Activated naive CD8-positive, alpha-beta T cell treated with anti-CD3 and anti-CD28 coated beads for 36 hours (primary cell): ENCODE measurements around the gene WNT7B. TPM values are rescaled to one million over a fixed set of nuclear protein-coding genes. Genes with fewer than 3 reads are reported as not detected.

ENCODE experiments used
- DNase-seq: peaks from one replicate; pipeline ENCODE4 v3.0.0; 2021
- H3K27ac Mint-ChIP-seq: one replicate; pipeline ENCODE4 v1.8.0; 2022; ENCODE audit warnings: mild to moderate bottlenecking, moderate library complexity, mixed read lengths
- H3K27me3 Mint-ChIP-seq: one replicate; pipeline ENCODE4 v1.8.0; 2022; ENCODE audit warnings: mild to moderate bottlenecking, mixed read lengths
- H3K36me3 Mint-ChIP-seq: one replicate; pipeline ENCODE4 v1.8.0; 2021; ENCODE audit warnings: mild to moderate bottlenecking, mixed read lengths
- H3K4me1 Mint-ChIP-seq: one replicate; pipeline ENCODE4 v1.8.0; 2021; ENCODE audit warnings: mixed read lengths
- H3K4me3 Mint-ChIP-seq: one replicate; pipeline ENCODE4 v1.8.0; 2022; ENCODE audit warnings: mild to moderate bottlenecking, moderate library complexity, mixed read lengths
- H3K9me3 Mint-ChIP-seq: one replicate; pipeline ENCODE4 v1.8.0; 2022; ENCODE audit warnings: mixed read lengths
- total RNA-seq, 2 experiments: library from RNA; stranded (reverse); gene quantifications; one replicate each; pipeline ENCODE4 v1.2.3, GENCODE V29; 2021

WNT7B gene
- total RNA-seq, 2 experiments from 2014 or later: not detected

DNA sequence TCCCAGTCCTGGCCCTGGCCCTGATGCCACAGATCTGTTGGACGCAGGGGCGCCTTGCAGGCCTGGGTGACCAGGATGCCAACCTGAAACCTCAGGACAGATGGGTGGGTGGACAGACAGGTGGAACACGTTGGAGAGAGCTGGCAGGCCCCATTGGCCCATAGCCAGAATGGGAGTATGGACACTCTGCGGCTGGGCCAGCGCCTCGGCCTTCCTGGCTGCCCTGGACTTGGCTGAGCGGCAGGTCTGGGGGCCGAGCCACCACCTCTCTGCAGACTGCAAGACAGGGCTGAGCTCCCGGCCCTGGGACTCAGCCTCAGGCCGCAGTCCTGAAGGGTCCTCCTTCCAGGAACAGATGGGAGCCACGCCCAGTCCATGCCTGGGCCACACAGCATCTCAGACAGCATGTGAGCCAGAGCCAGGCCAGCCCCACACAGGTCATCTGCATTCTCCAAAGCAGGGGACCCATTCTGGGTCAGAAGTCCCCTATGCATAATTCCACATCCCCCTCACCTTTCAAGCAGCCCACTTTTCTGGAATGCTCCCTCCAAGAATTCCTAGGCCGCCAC, 14.1 kb downstream of the WNT7B start:
- no peaks in the 10 kb centered on the region for H3K9me3 Mint-ChIP-seq
- no peak overlapping the region for H3K4me3 Mint-ChIP-seq
- H3K4me1 Mint-ChIP-seq: no peaks in the 10 kb centered on the region
- no peak overlapping the region for H3K27ac Mint-ChIP-seq
- no peak for DNase-seq
- peaks cover 13% of the 10 kb centered on the region for H3K27me3 Mint-ChIP-seq
- no peaks in the 10 kb centered on the region for H3K36me3 Mint-ChIP-seq

DNA sequence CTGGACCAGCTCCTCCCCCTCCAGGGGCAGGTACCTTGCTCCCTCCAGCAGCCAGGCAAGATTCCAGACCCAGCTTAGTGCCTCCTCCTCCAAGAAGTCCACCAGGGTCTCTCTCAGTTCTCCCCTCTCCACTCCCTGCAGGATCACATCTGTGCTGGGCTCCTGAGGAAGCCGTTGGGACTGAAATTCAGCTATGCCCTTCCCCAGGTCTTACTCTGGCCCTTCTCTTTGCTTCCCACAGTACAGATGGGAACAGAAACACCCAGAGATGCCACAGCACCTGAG, 14.6 kb downstream of the WNT7B start:
- Mint-ChIP-seq H3K9me3 (no peaks in the 10 kb centered on the region), H3K4me3 (no peak overlapping the region)

DNA sequence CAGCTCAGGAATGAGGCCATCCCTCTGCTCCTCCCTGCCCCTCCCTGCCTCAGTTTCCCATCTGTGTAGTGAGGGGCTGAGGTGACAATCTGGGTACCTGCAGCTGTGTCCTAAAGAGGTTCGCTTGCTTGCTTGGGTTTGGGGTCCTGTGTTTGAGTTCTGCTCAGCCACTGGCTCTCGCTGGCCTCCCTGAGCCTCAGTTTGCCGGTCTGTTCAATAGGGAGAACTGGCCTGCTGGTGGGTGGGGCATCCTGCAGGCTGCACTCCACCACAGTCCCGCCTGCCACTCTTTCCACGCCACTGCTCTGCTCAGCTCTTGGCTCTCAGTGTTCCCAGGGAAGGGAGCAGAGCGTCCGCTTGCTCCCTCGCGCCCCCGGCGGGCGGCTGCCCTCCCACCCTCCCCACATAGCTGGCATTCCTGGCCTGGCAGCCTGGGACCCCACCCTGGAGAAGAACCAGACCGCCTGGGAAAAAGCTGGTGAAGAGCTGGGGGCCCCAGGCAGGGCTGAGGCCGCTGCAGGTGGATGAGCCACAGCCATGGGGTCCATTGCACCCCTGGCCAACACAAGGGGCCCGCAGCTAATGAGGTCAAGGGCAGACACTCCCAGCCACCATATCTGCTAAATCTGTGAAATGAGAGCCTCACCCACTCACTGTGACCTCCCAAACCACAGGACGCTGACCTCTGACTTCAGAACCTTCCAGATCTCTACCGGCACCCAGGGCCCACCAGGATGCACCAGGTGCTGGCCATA, 15.1 kb downstream of the WNT7B start:
- no peaks in the 10 kb centered on the region for H3K4me1 Mint-ChIP-seq
- H3K27me3 Mint-ChIP-seq: peaks cover 12% of the 10 kb centered on the region
- no peak overlapping the region for H3K27ac Mint-ChIP-seq
- H3K4me3 Mint-ChIP-seq: no peak overlapping the region
- no peaks in the 10 kb centered on the region for H3K9me3 Mint-ChIP-seq
- no peaks in the 10 kb centered on the region for H3K36me3 Mint-ChIP-seq
- DNase-seq: no peak

More for the DNA sequence above, 14.6 kb downstream of the WNT7B start:
- peaks cover 12% of the 10 kb centered on the region for H3K27me3 Mint-ChIP-seq
- no peaks in the 10 kb centered on the region for H3K4me1 Mint-ChIP-seq
- no peak overlapping the region for H3K27ac Mint-ChIP-seq
- no peaks in the 10 kb centered on the region for H3K36me3 Mint-ChIP-seq
- no peak for DNase-seq

DNA sequence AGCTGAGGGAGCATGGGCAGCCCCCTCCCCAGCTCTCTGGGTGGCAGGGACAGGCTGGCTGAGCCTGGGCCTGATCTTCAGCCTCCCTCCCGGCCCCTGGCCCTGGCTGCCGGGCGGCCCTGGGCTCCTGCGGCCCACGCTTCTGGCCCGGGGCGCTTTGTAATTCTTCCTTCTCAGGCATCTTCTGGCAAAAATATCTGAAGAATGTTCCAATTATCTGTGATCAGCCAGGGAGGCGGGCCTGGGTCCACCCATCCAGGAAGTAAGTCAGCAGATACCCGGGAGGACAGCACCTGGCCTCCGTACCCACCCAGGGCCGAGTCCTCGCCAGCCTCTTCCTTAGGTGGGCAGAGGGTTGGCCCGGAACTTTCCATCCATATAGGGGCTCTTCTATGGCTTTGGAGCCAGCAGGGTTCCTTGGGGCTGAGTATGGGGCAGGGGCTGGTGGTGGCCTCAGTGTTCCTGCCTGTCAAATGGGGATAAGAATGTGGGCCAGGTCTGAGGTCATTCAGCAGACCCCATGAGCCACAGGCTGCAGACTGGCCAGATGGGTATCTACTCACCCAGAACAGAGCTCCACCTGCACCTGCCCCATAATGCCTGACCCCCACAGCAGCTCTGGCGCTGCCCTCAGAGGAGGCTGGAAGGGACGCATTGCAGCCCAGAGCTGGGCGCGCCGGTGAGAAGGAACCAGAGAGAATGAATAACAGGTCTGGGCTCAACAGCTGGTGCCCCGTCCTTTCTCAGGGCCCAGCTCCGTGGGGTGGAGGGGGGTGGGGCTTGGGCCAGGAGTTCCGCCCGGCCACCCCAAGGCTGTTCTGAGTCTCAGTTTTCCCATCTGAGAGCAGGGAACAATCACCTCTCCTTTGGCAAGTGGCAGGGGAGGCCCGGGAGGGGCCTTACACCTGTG, 16.2 kb downstream of the WNT7B start:
- H3K27me3 Mint-ChIP-seq: peaks cover 8% of the 10 kb centered on the region
- H3K4me3 Mint-ChIP-seq: no peak overlapping the region
- H3K4me1 Mint-ChIP-seq: no peaks in the 10 kb centered on the region
- DNase-seq: no peak
- no peak overlapping the region for H3K27ac Mint-ChIP-seq
- H3K36me3 Mint-ChIP-seq: no peaks in the 10 kb centered on the region
- no peaks in the 10 kb centered on the region for H3K9me3 Mint-ChIP-seq

DNA sequence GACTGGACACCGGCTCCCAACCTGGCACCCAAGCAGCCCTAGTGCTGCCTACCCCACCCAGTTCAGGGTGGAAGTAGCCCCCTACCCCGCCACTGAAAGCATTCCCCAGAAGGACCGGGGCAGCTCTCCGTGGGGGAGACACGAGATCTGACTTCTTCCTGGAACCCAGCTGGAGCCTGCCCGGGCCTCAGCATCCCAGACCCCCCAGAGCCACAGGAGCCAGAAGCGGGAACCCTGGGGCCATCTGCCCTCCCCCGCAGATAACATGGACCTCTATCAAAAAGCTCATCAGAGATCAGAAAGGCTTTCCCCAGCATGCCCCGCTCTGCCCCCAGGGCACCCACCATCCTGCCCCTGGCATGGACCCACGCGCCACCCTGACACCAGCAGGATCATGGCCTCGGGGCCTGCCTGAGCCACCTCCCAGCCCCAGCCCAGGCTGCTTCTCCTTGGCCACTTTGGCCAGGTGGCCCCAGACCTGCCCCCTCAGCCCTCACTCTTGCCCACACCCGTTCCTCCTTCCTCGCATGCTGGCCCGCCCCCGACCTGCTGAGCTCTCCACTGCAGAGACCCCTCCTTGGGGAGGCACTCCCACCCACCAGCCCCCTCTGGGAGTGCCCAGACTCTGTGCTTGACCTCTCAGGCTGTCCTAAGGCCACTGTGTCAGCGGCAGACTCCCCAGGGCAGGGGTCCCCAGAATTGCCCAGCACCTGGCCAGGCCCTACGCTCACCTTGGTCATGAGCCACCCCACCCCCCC, 17.1 kb downstream of the WNT7B start:
- H3K36me3 Mint-ChIP-seq: no peaks in the 10 kb centered on the region
- no peaks in the 10 kb centered on the region for H3K9me3 Mint-ChIP-seq
- no peak for DNase-seq
- H3K27ac Mint-ChIP-seq: no peak overlapping the region
- peaks cover 3% of the 10 kb centered on the region for H3K27me3 Mint-ChIP-seq
- no peaks in the 10 kb centered on the region for H3K4me1 Mint-ChIP-seq
- H3K4me3 Mint-ChIP-seq: no peak overlapping the region

DNA sequence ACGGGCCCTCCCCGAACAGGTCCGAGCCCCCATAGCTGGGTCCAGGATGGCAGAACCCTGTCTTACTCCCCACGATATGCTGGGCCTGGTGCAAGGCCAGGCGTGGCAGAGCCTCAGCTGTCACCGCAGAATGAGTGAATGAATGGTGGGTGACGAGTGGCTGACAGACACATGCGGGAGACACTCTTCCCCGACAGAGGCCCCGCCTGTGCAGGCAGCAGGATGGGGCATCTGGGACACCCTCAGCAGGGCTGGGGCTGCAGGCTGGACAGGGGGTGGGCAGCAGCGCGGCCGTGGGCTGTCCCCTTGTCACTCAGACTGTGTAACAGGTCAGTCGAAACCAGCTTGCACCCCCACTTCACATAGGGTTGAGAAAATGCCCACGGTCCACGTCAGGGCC, 18.0 kb downstream of the WNT7B start:
- H3K27me3 Mint-ChIP-seq: peaks cover 3% of the 10 kb centered on the region
- no peaks in the 10 kb centered on the region for H3K36me3 Mint-ChIP-seq
- H3K9me3 Mint-ChIP-seq: no peaks in the 10 kb centered on the region
- no peaks in the 10 kb centered on the region for H3K4me1 Mint-ChIP-seq
- DNase-seq: no peak
- H3K4me3 Mint-ChIP-seq: no peak overlapping the region
- H3K27ac Mint-ChIP-seq: no peak overlapping the region

DNA sequence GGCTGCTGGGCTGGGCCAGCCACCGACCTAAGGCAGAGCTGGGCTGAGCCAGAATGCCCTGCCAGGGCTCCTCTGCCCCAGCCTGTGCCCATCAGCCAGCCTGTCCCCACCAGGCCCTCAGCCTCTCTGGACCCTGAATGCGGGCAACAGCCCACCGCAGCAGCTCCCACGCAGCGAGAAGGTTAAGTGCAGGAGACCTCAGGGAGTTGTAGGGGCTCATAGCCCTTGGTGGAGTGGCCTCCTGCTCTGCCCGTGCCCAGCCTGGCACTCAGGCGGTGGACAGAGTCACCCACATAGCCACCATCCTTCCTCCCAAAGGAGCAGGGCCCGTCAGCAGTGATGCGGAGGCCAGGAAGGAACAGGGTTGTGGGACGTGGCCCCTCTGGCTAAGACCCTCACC, 19.1 kb downstream of the WNT7B start:
- H3K9me3 Mint-ChIP-seq: no peaks in the 10 kb centered on the region
- H3K4me1 Mint-ChIP-seq: no peaks in the 10 kb centered on the region
- no peaks in the 10 kb centered on the region for H3K36me3 Mint-ChIP-seq
- peaks cover 4% of the 10 kb centered on the region for H3K27me3 Mint-ChIP-seq
- H3K4me3 Mint-ChIP-seq: no peak overlapping the region
- DNase-seq: no peak
- no peak overlapping the region for H3K27ac Mint-ChIP-seq

DNA sequence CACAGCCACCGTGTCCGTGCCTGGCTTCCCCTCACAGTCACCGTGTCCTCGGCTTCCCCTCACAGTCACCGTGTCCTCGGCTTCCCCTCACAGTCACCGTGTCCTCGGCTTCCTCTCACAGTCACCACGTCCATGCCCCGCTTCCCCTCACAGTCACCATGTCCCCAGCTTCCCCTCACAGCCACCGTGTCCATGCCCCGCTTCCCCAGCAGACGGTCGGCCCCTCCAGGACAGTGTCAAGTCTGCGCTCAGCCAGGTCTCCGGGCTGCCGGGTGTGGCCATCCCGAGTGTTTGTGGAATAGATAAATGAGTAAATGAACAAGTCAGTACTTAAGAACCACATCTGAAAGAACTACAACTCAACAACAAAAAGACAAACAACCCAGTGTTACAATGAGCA, 23.8 kb downstream of the WNT7B start:
- H3K4me1 Mint-ChIP-seq: peaks cover 2% of the 10 kb centered on the region
- peaks cover 4% of the 10 kb centered on the region for H3K27me3 Mint-ChIP-seq
- DNase-seq: no peak
- H3K36me3 Mint-ChIP-seq: no peaks in the 10 kb centered on the region
- no peaks in the 10 kb centered on the region for H3K9me3 Mint-ChIP-seq
- no peak overlapping the region for H3K4me3 Mint-ChIP-seq
- H3K27ac Mint-ChIP-seq: no peak overlapping the region

DNA sequence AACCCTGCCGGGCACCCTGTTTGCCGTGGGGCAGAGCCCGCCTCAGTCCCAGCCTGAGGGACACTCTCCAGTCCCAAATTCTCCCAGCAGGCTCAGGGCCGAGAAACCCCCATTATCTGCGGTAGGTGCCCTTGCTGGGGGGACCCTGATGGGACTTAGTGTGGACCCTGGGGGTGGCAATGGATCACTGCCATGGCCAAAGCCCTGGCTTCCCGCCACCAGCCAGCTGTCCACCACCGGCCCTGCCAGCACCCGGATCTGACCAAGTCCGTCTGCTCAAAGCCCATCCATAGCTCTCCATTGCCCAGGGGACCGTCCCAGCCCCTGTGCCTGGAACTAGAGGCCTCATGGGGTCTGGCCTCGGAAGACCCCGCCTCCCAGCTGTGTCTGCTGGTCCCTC, 24.4 kb downstream of the WNT7B start:
- H3K9me3 Mint-ChIP-seq: no peaks in the 10 kb centered on the region
- no peak overlapping the region for H3K4me3 Mint-ChIP-seq
- peaks cover 4% of the 10 kb centered on the region for H3K27me3 Mint-ChIP-seq
- no peaks in the 10 kb centered on the region for H3K36me3 Mint-ChIP-seq
- no peak for DNase-seq
- H3K27ac Mint-ChIP-seq: no peak overlapping the region
- peaks cover 2% of the 10 kb centered on the region for H3K4me1 Mint-ChIP-seq

DNA sequence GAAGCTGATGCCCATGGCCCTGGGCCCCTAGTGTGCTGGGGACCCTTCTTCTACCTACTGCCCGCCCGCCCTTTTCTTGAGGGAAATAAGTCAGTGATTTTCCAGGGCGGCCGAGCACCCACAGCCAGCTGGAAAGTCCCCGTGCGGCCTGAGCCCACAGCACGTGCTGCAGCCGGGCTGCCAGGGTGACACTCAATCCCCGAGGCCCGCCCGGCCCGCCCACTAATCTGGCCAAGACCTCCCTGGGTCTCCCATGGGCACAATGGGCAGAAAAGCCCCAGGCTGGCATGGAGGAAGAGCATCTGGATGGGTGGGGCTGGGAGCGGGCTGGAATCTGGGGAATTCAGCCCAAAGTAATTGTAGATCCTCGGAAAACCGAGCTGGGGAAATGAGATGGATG, 24.8 kb downstream of the WNT7B start:
- H3K9me3 Mint-ChIP-seq: no peaks in the 10 kb centered on the region
- H3K4me3 Mint-ChIP-seq: no peak overlapping the region
- H3K4me1 Mint-ChIP-seq: peaks cover 2% of the 10 kb centered on the region
- H3K27me3 Mint-ChIP-seq: peaks cover 4% of the 10 kb centered on the region
- DNase-seq: no peak
- no peaks in the 10 kb centered on the region for H3K36me3 Mint-ChIP-seq
- H3K27ac Mint-ChIP-seq: no peak overlapping the region

DNA sequence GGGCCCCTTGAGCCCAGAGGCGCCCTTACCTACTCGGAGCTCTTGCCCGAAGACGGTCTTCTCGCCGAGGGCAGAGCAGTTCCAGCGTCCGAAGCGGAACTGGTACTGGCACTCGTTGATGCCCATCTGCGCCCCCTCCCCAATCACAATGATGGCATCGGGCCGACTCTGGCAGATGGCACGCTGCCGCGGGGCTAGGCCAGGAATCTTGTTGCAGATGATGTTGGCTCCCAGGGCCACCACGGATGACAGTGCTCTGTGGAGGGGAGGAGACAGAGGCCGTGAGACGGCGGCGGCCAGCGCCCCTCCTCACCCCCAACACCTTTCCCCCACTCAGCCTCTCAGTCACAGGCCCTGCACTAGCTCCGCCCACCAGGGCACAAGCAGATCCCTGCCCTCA, 27.1 kb downstream of the WNT7B start:
- no peaks in the 10 kb centered on the region for H3K9me3 Mint-ChIP-seq
- H3K4me1 Mint-ChIP-seq: peaks cover 2% of the 10 kb centered on the region
- no peaks in the 10 kb centered on the region for H3K36me3 Mint-ChIP-seq
- no peak overlapping the region for H3K27ac Mint-ChIP-seq
- no peak for DNase-seq
- H3K4me3 Mint-ChIP-seq: no peak overlapping the region
- peaks cover 4% of the 10 kb centered on the region for H3K27me3 Mint-ChIP-seq

DNA sequence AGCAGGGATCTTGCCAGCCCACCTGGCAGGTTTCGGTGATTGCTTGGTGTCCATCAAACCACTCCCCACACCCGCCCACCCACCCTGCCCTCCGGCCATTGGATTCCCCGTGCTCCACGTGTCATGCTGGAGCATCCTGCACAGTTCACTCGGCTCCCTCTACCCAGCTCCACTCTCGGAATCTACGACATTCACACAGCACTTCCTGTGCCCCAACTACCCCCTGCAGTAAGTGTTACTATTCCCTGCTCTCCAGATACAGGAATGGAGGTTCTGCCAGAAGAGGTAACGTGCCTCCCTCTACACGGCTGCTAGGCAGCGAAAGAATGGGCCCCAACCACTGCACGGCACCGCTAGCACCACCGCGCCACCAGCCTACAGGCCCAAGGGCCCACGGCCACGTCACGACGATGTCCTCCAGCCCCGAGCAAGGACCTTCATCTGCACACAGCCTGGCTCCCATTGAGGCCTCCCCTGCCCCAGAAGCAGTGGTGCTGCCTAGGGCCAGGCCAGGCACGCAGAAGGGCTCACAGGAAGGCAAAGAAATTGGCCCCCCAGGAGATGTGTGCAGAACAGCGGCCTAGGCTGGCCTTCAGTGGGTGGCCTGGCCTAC, 27.6 kb downstream of the WNT7B start:
- H3K27ac Mint-ChIP-seq: no peak overlapping the region
- H3K4me1 Mint-ChIP-seq: peaks cover 2% of the 10 kb centered on the region
- H3K27me3 Mint-ChIP-seq: peaks cover 4% of the 10 kb centered on the region
- H3K36me3 Mint-ChIP-seq: no peaks in the 10 kb centered on the region
- no peak for DNase-seq
- no peak overlapping the region for H3K4me3 Mint-ChIP-seq
- no peaks in the 10 kb centered on the region for H3K9me3 Mint-ChIP-seq

DNA sequence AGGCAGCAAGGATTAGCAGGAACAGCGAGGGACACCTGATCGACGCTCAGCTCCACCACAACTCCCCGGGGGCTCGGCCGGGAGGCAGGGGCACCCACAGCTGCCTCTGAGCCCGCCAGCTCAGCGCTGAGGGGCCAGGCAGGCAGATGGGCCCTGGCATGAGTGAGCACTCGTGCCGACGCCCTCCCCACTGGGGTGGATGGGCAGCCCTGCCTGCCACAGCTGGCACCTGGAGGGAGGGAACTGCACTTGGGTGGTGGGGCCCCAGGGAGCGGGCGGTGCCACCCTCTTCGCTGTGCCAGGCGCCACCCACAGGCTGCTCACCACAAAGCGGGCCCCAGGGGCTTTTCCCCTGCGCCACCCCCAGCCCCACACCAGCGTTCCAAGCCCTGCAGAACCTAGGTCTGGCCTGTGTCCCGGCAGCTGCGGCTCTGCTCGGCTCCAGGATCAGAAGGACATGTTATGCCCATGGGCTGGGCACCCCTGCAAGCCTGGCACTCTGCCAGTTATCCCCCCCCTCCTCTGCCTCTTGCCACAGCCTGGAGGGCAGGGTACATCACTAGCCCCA, 28.8 kb downstream of the WNT7B start:
- Mint-ChIP-seq H3K27ac (no peak overlapping the region), H3K4me1 (peaks cover 2% of the 10 kb centered on the region), H3K36me3 (no peaks in the 10 kb centered on the region), H3K9me3 (no peaks in the 10 kb centered on the region), H3K4me3 (no peak overlapping the region), H3K27me3 (no peaks in the 10 kb centered on the region)
- DNase-seq: no peak

DNA sequence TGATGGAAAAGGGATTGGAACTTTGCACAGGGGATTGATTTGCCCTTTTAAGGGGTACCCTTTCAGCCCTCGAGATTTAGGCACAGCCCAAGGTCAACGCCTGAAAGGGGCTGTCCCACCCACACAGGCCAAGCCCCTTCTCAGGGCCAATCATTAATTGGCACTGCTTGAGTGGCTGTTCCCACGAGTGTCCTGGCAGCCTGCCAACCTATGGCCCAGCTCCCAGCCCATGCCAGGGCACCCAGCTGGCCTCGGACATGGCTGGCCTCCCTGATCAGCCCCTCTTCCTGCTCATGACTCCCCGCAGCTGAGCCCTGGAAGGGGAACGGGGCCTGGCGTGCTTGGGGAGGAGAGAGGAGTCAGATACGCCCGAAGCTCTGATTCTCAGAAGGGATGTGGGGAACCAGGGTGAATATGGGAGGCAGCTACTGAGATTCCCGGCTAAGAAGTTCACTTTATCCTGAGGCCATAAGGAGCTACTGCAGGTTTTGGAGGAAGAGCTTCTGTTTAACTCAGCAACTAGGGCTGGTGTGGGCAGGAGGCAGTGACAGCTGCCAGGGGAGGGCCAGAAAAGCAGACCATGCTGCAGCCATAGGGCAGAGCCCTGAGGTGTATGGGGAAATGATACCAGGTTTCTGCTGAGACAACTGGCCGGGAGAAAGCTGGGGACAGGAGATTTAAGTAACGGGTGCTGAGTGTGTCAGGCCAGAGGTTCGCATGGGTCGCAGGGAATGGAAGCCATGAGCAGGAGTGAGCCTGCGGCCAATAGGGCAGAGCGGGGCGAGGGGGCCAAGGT, 30.0 kb downstream of the WNT7B start:
- Mint-ChIP-seq H3K27me3 (no peaks in the 10 kb centered on the region), H3K36me3 (no peaks in the 10 kb centered on the region), H3K4me1 (peaks cover 2% of the 10 kb centered on the region), H3K27ac (no peak overlapping the region), H3K4me3 (no peak overlapping the region), H3K9me3 (no peaks in the 10 kb centered on the region)
- DNase-seq: no peak
